Ascending aorta (tissue), 2 donors: ENCODE data around the gene TRIM17. TPM values are rescaled to one million over a fixed set of nuclear protein-coding genes. Genes with fewer than 3 reads are reported as not detected.

ENCODE experiments used
- DNase-seq, 2 donors: peaks; one replicate each; pipeline ENCODE4 v3.0.0-alpha.2; 2019; ENCODE audit warnings: low spot score in 2 of 2
- H3K27ac ChIP-seq, 2 donors: fragments of 200-600 bp; sonication (generic); one replicate each; pipeline ENCODE4 v1.5.1; 2016 to 2017; ENCODE audit warnings: mild to moderate bottlenecking in 1 of 2
- H3K27me3 ChIP-seq: fragments of 200-600 bp; sonication (generic); one replicate; pipeline ENCODE4 v1.5.1; 2017
- H3K36me3 ChIP-seq, 2 donors: fragments of 200-600 bp; sonication (generic); one replicate each; pipeline ENCODE4 v1.5.1; 2016
- H3K4me1 ChIP-seq, 2 donors: fragments of 200-600 bp; sonication (generic); one replicate each; pipeline ENCODE4 v1.5.1; 2016 to 2017; ENCODE audit warnings: mild to moderate bottlenecking in 1 of 2
- H3K4me3 ChIP-seq, 2 donors: fragments of 200-600 bp; sonication (generic); one replicate each; pipeline ENCODE4 v1.5.1; 2016 to 2017; ENCODE audit warnings: mild to moderate bottlenecking in 1 of 2
- H3K9me3 ChIP-seq, 2 donors: fragments of 200-600 bp; sonication (generic); one replicate each; pipeline ENCODE4 v1.5.1; 2016
- CTCF ChIP-seq, 3 experiments: fragments of 200-600 bp in 2 of 3; fragments of 450-650 bp in 1 of 3; sonication (generic) in 2 of 3; IDR thresholded peaks; one replicate each; pipeline ENCODE4 v1.5.1; 2016 to 2019; ENCODE audit warnings: antibody characterized with exemption in 3 of 3, mild to moderate bottlenecking in 1 of 3, moderate library complexity in 1 of 3
- intact Hi-C: fragments of 100-400 bp; cut with DNase I; formaldehyde crosslinking; loops from one replicate; pipeline ENCODE4 v1.15.1; 2023
- total RNA-seq: library from RNA; depleted of rRNA; stranded (reverse); fragments of >200 nt; gene quantifications from one replicate; pipeline ENCODE4 v1.1.0, GENCODE V29; 2016

Gene TRIM17
- total RNA-seq, 1 donor from 2014 or later: not detected

GRCh38 chr1:228429698-228430097, 13.0 kb upstream of the TRIM17 start:
- no peak overlapping the region for H3K4me3 ChIP-seq
- no peaks in the 10 kb centered on the region for H3K4me1 ChIP-seq
- H3K27ac ChIP-seq: no peak overlapping the region
- no peaks in the 10 kb centered on the region for H3K36me3 ChIP-seq
- H3K9me3 ChIP-seq: no peaks in the 10 kb centered on the region
- intact Hi-C loops: no loop called here
- H3K27me3 ChIP-seq: no peaks in the 10 kb centered on the region
- DNase-seq: no peak
- no peak for TF ChIP-seq CTCF (IDR thresholded peaks at IDR 0.05)

- no peak for TF ChIP-seq CTCF (IDR thresholded peaks at IDR 0.05)
- Histone ChIP-seq H3K4me1 (no peaks in the 10 kb centered on the region), H3K27ac (no peak overlapping the region), H3K4me3 (no peak overlapping the region), H3K36me3 (no peaks in the 10 kb centered on the region), H3K9me3 (no peaks in the 10 kb centered on the region), H3K27me3 (no peaks in the 10 kb centered on the region)
- intact Hi-C loops: no loop called here
- no peak for DNase-seq
Observed at GRCh38 chr1:228429007-228429406, 12.3 kb upstream of the TRIM17 start.

- Histone ChIP-seq H3K36me3 (no peaks in the 10 kb centered on the region), H3K9me3 (no peaks in the 10 kb centered on the region), H3K27ac (no peak overlapping the region), H3K4me1 (no peaks in the 10 kb centered on the region), H3K4me3 (no peak overlapping the region), H3K27me3 (no peaks in the 10 kb centered on the region)
- TF ChIP-seq CTCF (IDR thresholded peaks at IDR 0.05): no peak
- no peak for DNase-seq
- intact Hi-C loops: no loop called here
Observed at GRCh38 chr1:228428412-228428811, 11.8 kb upstream of the TRIM17 start.

- H3K36me3 ChIP-seq: no peaks in the 10 kb centered on the region
- intact Hi-C loops: no loop called here
Observed at GRCh38 chr1:228426518-228427175, 10.0 kb upstream of the TRIM17 start.

GRCh38 chr1:228424685-228425660, 8.3 kb upstream of the TRIM17 start:
- Histone ChIP-seq H3K4me1 (no peaks in the 10 kb centered on the region), H3K4me3 (no peak overlapping the region), H3K27me3 (no peaks in the 10 kb centered on the region), H3K27ac (no peak overlapping the region), H3K9me3 (no peaks in the 10 kb centered on the region), H3K36me3 (no peaks in the 10 kb centered on the region)
- no peak for TF ChIP-seq CTCF (IDR thresholded peaks at IDR 0.05)
- DNase-seq: no peak
- intact Hi-C loops: no loop called here

More at GRCh38 chr1:228426518-228427175, 10.0 kb upstream of the TRIM17 start:
- no peaks in the 10 kb centered on the region for H3K9me3 ChIP-seq
- TF ChIP-seq CTCF (IDR thresholded peaks at IDR 0.05): no peak
- no peak for DNase-seq
- no peaks in the 10 kb centered on the region for H3K4me1 ChIP-seq
- no peak overlapping the region for H3K4me3 ChIP-seq
- no peak overlapping the region for H3K27ac ChIP-seq
- no peaks in the 10 kb centered on the region for H3K27me3 ChIP-seq
